ENCODE data around the gene HDAC2. TPM values are rescaled to one million over a fixed set of nuclear protein-coding genes. Genes with fewer than 3 reads are reported as not detected.

HDAC2 gene
- total RNA-seq, 1 experiment from 2014 or later = 118 TPM

DNA sequence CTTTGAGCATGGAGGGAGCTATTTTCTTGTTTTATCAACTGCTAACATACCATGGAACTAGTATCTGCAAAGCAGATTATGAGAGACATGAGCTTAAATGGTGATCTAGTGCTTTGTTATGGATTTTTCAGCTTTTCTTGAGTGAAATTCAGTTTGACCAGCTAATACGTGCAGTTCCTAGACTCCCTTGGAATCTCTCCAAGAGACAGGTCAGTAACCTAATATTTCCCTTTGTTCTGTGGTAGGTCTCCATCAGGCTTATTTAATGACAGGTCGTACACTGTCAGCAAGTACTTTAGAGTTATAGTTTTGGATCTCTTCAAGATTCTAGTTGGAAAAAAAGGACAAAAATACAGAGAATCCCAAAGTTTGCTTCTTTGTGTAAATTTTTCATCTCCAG is 43.9 kb downstream of the HDAC2 start:
- no TSS peak for BruUV-seq (replicated peaks)
- CTCF ChIA-PET = interaction anchor here (0.6 to 2.5 kb wide), 4 partner anchors 10 to 1883 kb away, joined by 3 to 9 read pairs (median 3); no protein-coding TSS in a partner anchor
- TF ChIP-seq, protein P1, sequence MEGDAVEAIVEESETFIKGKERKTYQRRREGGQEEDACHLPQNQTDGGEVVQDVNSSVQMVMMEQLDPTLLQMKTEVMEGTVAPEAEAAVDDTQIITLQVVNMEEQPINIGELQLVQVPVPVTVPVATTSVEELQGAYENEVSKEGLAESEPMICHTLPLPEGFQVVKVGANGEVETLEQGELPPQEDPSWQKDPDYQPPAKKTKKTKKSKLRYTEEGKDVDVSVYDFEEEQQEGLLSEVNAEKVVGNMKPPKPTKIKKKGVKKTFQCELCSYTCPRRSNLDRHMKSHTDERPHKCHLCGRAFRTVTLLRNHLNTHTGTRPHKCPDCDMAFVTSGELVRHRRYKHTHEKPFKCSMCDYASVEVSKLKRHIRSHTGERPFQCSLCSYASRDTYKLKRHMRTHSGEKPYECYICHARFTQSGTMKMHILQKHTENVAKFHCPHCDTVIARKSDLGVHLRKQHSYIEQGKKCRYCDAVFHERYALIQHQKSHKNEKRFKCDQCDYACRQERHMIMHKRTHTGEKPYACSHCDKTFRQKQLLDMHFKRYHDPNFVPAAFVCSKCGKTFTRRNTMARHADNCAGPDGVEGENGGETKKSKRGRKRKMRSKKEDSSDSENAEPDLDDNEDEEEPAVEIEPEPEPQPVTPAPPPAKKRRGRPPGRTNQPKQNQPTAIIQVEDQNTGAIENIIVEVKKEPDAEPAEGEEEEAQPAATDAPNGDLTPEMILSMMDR (IDR thresholded peaks at IDR 0.05; ENCODE audit: unreplicated experiment) = no peak
- Mint-ChIP-seq H3K27ac (ENCODE audit: low read depth, unreplicated experiment) (no peak overlapping the region), H3K36me3 (ENCODE audit: insufficient read depth, unreplicated experiment) (peaks cover 7% of the 10 kb centered on the region), H3K4me1 (ENCODE audit: insufficient read depth, unreplicated experiment) (no peaks in the 10 kb centered on the region), H3K27me3 (ENCODE audit: insufficient read depth, unreplicated experiment) (no peaks in the 10 kb centered on the region), H3K9me3 (ENCODE audit: unreplicated experiment) (peaks cover 13% of the 10 kb centered on the region), H3K4me3 (ENCODE audit: unreplicated experiment) (no peak overlapping the region)
- intact Hi-C loops (cut with micrococcal nuclease) = no loop called here
- no peak for DNase-seq (ENCODE audit: unreplicated experiment)
- POLR2A ChIA-PET = interaction anchor here (0.7 kb wide), 1 partner anchor 233 kb away, joined by 3 read pairs; no protein-coding TSS in a partner anchor

DNA sequence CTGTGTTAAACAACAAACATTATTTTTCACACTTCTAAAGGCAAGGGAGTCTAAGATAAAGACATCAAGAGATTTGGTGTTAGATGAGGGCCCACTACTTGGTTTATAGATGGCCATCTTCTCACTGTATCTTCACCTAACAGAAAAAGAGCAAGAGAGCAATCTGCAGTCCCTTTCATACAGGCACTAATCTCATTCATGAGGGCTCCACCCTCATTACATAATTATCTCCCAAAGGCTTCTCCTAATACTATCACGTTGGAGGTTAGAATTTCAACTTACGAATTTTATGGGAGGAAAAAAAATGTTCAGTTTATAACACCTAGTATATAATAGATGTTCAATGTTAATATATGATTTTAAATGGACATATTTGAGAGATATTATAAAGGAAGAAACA is 45.6 kb downstream of the HDAC2 start:
- TF ChIP-seq, protein P1 (IDR thresholded peaks at IDR 0.05; ENCODE audit: unreplicated experiment) = no peak
- no peak for DNase-seq (ENCODE audit: unreplicated experiment)
- Mint-ChIP-seq H3K4me3 (ENCODE audit: unreplicated experiment) (no peak overlapping the region), H3K4me1 (ENCODE audit: insufficient read depth, unreplicated experiment) (no peaks in the 10 kb centered on the region), H3K36me3 (ENCODE audit: insufficient read depth, unreplicated experiment) (peaks cover 7% of the 10 kb centered on the region), H3K27ac (ENCODE audit: low read depth, unreplicated experiment) (no peak overlapping the region), H3K27me3 (ENCODE audit: insufficient read depth, unreplicated experiment) (no peaks in the 10 kb centered on the region), H3K9me3 (ENCODE audit: unreplicated experiment) (peaks cover 12% of the 10 kb centered on the region)
- ChIA-PET POLR2A (no interaction called here), CTCF (interaction anchor here (2.5 kb wide), 1 partner anchor 12 kb away, joined by 9 read pairs; no protein-coding TSS in a partner anchor)
- BruUV-seq (replicated peaks) = no TSS peak
- intact Hi-C loops (cut with micrococcal nuclease) = no loop called here

DNA sequence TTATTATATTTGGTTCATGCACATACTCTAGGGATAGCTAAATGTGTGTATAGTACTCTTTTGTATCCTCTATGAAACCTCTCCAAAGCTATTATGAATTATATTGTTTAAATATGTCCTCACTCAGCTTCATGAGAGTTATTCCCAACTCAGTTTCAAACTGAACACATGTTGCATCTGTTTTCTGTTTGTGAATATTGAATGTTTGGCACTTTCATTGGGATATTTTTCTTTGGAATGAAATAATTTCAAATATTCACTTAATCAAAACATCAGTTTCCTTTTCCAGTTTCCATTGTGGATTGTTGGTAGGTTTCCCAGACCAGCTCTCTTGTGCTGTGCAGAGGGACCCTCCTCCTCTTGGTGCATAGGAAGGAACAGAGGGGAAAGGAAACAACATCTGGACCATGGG is 46.6 kb downstream of the HDAC2 start:
- Mint-ChIP-seq H3K27ac (ENCODE audit: low read depth, unreplicated experiment) (no peak overlapping the region), H3K9me3 (ENCODE audit: unreplicated experiment) (peaks cover under 1% of the 10 kb centered on the region), H3K4me1 (ENCODE audit: insufficient read depth, unreplicated experiment) (no peaks in the 10 kb centered on the region), H3K4me3 (ENCODE audit: unreplicated experiment) (no peak overlapping the region), H3K27me3 (ENCODE audit: insufficient read depth, unreplicated experiment) (no peaks in the 10 kb centered on the region), H3K36me3 (ENCODE audit: insufficient read depth, unreplicated experiment) (no peaks in the 10 kb centered on the region)
- intact Hi-C loops (cut with micrococcal nuclease) = no loop called here
- TF ChIP-seq, protein P1 (IDR thresholded peaks at IDR 0.05; ENCODE audit: unreplicated experiment) = no peak
- no TSS peak for BruUV-seq (replicated peaks)
- DNase-seq (ENCODE audit: unreplicated experiment) = no peak
- ChIA-PET POLR2A (no interaction called here), CTCF (interaction anchor here (0.6 kb wide), 1 partner anchor 24 kb away, joined by 4 read pairs; no protein-coding TSS in a partner anchor)

DNA sequence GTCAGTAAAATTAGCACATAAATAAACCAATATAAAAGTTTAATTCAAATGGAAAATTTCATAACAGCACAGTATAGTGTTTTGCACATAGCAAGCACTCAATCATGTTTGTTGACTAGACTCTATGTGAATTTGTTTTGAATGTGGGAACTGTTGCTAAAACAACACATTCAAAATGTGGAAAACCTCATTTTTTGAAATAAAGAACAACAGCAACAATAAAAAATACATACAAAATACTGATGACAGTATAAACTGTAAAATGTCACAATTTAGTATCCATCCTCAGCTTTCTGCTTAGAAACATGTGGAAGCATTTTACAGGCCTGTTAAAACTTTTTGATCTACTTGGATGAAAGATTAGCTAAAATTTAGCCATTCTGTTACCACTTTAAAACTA is 47.4 kb downstream of the HDAC2 start:
- TF ChIP-seq, protein P1 (IDR thresholded peaks at IDR 0.05; ENCODE audit: unreplicated experiment) = no peak
- Mint-ChIP-seq H3K27me3 (ENCODE audit: insufficient read depth, unreplicated experiment) (no peaks in the 10 kb centered on the region), H3K9me3 (ENCODE audit: unreplicated experiment) (no peaks in the 10 kb centered on the region), H3K36me3 (ENCODE audit: insufficient read depth, unreplicated experiment) (no peaks in the 10 kb centered on the region), H3K27ac (ENCODE audit: low read depth, unreplicated experiment) (no peak overlapping the region), H3K4me3 (ENCODE audit: unreplicated experiment) (no peak overlapping the region), H3K4me1 (ENCODE audit: insufficient read depth, unreplicated experiment) (no peaks in the 10 kb centered on the region)
- ChIA-PET CTCF (no interaction called here), POLR2A (no interaction called here)
- no TSS peak for BruUV-seq (replicated peaks)
- no peak for DNase-seq (ENCODE audit: unreplicated experiment)
- intact Hi-C loops (cut with micrococcal nuclease) = no loop called here

Measured in MCF 10A (cell line).